ENCODE results near the gene ADAMTS6. TPM values are rescaled to one million over a fixed set of nuclear protein-coding genes. Genes with fewer than 3 reads are reported as not detected.
A peak's percentile ranks its signal among the peaks of the same experiment; 100 is the strongest.
"Not testable (repeated sequence)": the region's sequence is repeated elsewhere in the genome, so short reads cannot be mapped to it uniquely, and the experiment has no call there.

ADAMTS6 gene
- total RNA-seq, 4 donors from 2014 or later = 2.9 to 16.5 (median 7.3) TPM

DNA sequence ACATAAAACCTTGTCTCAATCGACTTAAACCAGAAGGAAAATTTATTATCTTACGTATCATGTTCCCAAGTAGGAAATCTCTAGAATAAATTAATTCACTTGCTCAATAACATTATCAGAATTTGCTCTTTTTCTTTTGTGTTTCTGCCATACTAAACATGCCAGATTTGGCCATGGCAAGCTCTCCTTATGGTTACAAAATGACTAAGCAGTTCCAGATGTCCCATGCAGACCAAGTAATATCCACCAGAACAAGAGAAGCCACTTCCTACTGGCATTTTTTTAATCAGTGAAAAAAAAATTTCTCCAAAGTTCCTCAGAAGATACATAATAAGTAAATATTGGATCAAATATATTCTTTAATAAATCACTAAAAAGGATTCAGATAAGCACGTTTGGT lies 25.2 kb upstream of the ADAMTS6 start:
- WGBS, 2 donors = 67 to 75% methylated on average over 3 of the region's 3 CpGs
- Histone ChIP-seq H3K4me1 (no peaks in the 10 kb centered on the region), H3K27me3 (no peaks in the 10 kb centered on the region), H3K4me3 (no peak overlapping the region), H3K27ac (no peak overlapping the region), H3K9me3 (no peaks in the 10 kb centered on the region), H3K36me3 (no peaks in the 10 kb centered on the region)
- DNase-seq (ENCODE audit: low spot score in 2 of 2) = no peak
- TF ChIP-seq EP300 (IDR thresholded peaks at IDR 0.05) (no peak), POLR2A (IDR thresholded peaks at IDR 0.05) (no peak)
- TF ChIP-seq, protein P1, sequence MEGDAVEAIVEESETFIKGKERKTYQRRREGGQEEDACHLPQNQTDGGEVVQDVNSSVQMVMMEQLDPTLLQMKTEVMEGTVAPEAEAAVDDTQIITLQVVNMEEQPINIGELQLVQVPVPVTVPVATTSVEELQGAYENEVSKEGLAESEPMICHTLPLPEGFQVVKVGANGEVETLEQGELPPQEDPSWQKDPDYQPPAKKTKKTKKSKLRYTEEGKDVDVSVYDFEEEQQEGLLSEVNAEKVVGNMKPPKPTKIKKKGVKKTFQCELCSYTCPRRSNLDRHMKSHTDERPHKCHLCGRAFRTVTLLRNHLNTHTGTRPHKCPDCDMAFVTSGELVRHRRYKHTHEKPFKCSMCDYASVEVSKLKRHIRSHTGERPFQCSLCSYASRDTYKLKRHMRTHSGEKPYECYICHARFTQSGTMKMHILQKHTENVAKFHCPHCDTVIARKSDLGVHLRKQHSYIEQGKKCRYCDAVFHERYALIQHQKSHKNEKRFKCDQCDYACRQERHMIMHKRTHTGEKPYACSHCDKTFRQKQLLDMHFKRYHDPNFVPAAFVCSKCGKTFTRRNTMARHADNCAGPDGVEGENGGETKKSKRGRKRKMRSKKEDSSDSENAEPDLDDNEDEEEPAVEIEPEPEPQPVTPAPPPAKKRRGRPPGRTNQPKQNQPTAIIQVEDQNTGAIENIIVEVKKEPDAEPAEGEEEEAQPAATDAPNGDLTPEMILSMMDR (IDR thresholded peaks at IDR 0.05) = no peak

DNA sequence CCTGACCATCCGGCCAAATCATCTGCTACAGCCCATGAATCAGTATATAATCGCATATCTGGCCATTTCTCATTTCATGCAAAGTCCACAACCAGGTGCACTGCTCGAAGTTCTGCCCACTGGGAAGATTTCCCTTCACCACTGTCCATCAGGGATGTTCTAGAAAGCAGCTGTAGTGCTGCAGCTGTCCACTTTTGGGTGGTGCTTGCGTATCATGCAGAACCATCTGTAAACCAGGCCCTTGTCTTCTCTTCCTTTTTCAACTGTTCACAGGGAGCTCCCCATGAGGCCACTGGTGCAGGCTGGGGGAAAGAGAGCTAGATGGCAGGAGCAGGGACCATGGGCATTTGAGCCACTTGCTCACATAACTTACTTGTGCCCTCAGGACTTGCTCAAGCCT lies 7.4 kb upstream of the ADAMTS6 start:
- no peak for DNase-seq (ENCODE audit: low spot score in 2 of 2)
- H3K27me3 ChIP-seq = no peaks in the 10 kb centered on the region
- no peak for TF ChIP-seq EP300 (IDR thresholded peaks at IDR 0.05)
- TF ChIP-seq POLR2A (IDR thresholded peaks at IDR 0.05) = no peak
- TF ChIP-seq, protein P1 (IDR thresholded peaks at IDR 0.05) = no peak
- no peak overlapping the region for H3K27ac ChIP-seq
- H3K36me3 ChIP-seq = no peaks in the 10 kb centered on the region
- 85 to 91% methylated on average over 4 of the region's 4 CpGs for WGBS, 2 donors
- no peak overlapping the region for H3K4me3 ChIP-seq
- H3K4me1 ChIP-seq = no peaks in the 10 kb centered on the region
- H3K9me3 ChIP-seq = no peaks in the 10 kb centered on the region

DNA sequence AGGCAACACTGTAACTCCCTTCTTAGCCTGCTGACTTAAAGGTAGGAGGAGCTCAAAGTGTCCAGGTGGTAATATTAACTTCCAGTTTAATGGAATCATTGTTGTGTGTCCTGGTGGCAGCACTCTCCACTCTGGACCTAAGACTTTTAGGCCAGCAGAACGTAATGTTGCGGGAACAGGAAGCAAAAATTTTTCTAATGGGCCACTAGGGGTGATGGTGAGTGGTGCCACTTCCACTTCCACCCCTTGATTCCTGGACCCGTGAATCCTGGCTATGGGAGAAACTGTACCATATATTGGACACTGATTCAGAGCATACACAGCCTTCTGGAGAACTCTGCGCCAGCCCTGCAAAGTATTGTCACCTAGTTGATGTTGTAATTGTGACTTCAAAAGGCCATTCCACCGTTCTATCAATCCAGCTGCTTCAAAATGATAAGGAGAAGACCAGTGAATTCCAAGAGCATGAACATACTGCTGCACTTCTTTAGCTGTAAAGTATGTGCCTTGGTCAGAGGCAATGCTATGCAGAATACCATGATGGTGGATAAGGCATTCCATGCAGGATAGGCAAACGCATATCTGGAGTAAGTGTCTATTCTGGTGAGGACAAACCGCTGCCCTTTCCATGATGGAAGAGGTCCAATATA lies 6.4 kb upstream of the ADAMTS6 start:
- not testable (repeated sequence) for H3K27ac ChIP-seq; H3K9me3 ChIP-seq; H3K4me1 ChIP-seq; H3K4me3 ChIP-seq; DNase-seq (ENCODE audit: low spot score in 2 of 2); H3K36me3 ChIP-seq; H3K27me3 ChIP-seq
- 89 to 90% methylated on average over 7 of the region's 7 CpGs for WGBS, 2 donors

DNA sequence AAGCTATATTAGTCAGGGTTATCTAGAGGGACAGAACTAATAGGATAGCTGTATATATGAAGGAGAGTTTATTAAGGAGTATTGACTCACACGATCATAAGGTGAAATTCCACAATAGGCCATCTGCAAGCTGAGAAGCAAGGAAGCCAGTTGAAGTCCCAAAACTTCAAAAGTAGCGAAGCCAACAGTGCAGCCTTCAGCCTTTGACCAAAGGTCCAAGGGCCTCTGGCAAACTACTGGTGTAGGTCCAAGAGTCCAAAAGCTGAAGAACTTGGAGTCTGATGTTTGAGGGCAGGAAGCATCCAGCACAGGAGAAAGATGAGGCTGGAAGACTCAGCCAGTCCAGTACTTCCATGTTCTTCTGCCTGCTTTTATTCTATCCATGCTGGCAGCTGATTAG lies 5.1 kb upstream of the ADAMTS6 start:
- H3K4me1 ChIP-seq, H3K27me3 ChIP-seq: not testable (repeated sequence)
- WGBS, 2 donors = 87 to 89% methylated on average over 2 of the region's 2 CpGs

DNA sequence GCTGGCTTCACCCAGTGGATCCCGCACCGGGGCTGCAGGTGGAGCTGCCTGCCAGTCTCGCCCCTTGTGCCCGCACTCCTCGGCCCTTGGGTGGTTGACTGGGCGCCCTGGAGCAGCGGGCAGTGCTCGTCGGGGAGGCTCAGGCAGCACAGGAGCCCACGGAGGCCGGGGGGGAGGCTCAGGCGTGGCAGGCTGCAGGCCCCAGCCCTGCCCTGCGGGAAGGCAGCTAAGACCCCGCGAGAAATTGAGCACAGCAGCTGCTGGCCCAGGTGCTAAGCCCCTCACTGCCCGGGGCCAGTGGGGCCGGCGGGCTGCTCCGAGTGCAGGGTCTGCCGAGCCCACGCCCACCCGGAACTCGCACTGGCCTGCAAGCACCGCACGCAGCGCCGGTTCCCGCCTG lies 3.7 kb upstream of the ADAMTS6 start:
- TF ChIP-seq EP300 (IDR thresholded peaks at IDR 0.05) (no peak), POLR2A (IDR thresholded peaks at IDR 0.05) (no peak)
- TF ChIP-seq, protein P1 (IDR thresholded peaks at IDR 0.05) = no peak
- H3K4me3 ChIP-seq = no peak overlapping the region
- 92 to 96% methylated on average over 17 to 20 of the region's 28 CpGs for WGBS, 2 donors
- no peaks in the 10 kb centered on the region for H3K27me3 ChIP-seq
- no peaks in the 10 kb centered on the region for H3K36me3 ChIP-seq
- DNase-seq (ENCODE audit: low spot score in 2 of 2) = no peak
- no peaks in the 10 kb centered on the region for H3K9me3 ChIP-seq
- H3K27ac ChIP-seq = no peak overlapping the region
- H3K4me1 ChIP-seq = peaks cover 0 to 12% (median 0%) of the 10 kb centered on the region in 4 donors

More for the DNA sequence above, 5.1 kb upstream of the ADAMTS6 start:
- H3K9me3 ChIP-seq; H3K36me3 ChIP-seq; H3K4me3 ChIP-seq; DNase-seq (ENCODE audit: low spot score in 2 of 2); H3K27ac ChIP-seq: not testable (repeated sequence)

DNA sequence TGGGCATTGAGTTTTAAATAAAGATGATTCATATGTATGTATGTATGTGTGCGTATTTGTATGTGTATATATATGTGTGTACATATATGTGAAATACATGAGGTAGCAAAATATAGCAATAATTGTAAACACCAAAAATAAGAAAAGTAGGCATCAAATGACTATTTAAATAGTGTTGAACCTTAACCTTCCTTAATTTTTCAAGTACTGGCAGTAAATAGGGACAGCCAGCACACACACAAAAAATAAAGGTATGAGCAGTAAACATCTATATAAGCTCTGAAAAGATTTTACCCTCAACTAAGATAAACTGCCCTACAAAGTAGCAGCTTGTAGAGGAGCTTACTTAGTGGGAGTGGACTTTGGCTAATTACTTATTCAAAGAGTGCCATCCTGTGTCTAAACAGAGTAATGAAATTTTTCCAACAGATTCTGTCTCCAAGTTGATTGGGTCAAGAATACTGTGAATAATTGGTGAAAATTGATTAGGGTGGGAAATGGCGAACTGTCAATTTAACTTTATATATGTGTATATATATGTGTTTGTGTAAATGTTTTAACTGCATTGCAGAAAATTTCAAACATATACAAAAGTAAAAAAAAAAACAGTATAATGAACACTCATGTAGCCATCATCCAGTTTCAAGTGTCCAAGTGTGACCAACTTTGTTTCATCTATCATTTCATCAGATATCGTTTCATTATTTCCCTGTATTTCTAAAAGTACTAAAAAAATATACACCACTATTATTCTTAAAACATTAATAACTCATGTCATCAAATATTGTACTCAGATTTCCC lies 2.0 kb upstream of the ADAMTS6 start:
- peak overlapping the region; percentile 44 to 59 (median 49) for H3K4me3 ChIP-seq
- H3K27me3 ChIP-seq = no peaks in the 10 kb centered on the region
- H3K4me1 ChIP-seq = peaks cover 0 to 17% (median 5%) of the 10 kb centered on the region in 4 donors
- TF ChIP-seq, protein P1 (IDR thresholded peaks at IDR 0.05) = peak; percentile 36 to 77 (median 54)
- no peak for TF ChIP-seq POLR2A (IDR thresholded peaks at IDR 0.05)
- no peak for TF ChIP-seq EP300 (IDR thresholded peaks at IDR 0.05)
- H3K36me3 ChIP-seq = no peaks in the 10 kb centered on the region
- 29 to 39% methylated on average over 3 of the region's 3 CpGs for WGBS, 2 donors
- no peaks in the 10 kb centered on the region for H3K9me3 ChIP-seq
- H3K27ac ChIP-seq = peak overlapping the region; percentile 70 to 94 (median 90)
- DNase-seq (ENCODE audit: low spot score in 2 of 2) = no peak

Measured in tibial nerve (tissue), 4 donors.